Esophagus muscularis mucosa (tissue), 3 donors: ENCODE results near the gene POLR2J3.
"Not testable (repeated sequence)": the region's sequence is repeated elsewhere in the genome, so short reads cannot be mapped to it uniquely, and the experiment has no call there.

ENCODE experiments used
- CTCF ChIP-seq, 3 experiments: fragments of 200-600 bp in 2 of 3; fragments of 450-650 bp in 1 of 3; sonication (generic) in 2 of 3; IDR thresholded peaks; one replicate each; pipeline ENCODE4 v1.5.1; 2017 to 2019; ENCODE audit warnings: antibody characterized with exemption in 3 of 3, mild to moderate bottlenecking in 2 of 3, moderate library complexity in 1 of 3
- POLR2A ChIP-seq: fragments of 450-650 bp; IDR thresholded peaks from one replicate; pipeline ENCODE4 v1.6.1; 2017; ENCODE audit warnings: antibody characterized with exemption, moderate library complexity, mild to moderate bottlenecking, low read depth

DNA sequence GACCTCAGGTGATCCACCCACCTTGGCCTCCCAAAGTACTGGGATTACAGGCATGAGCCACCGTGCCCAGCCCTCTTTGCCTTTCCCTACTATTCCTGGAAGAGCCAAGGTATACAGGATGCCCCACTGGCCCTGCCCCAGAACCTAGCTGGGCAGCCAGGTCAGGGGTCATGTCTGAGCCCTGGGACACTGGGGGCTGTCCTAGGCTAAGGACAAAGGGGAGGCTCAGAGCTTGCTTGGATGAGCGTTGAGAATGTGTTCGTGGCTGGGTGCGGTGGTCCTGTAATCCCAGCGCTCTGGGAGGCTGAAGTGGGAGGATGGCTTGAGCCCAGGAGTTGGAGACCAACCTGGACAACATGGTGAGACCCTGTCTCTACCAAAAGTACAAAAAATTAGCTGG, 6.1 kb upstream of the POLR2J3 start:
- TF ChIP-seq CTCF (IDR thresholded peaks at IDR 0.05); POLR2A: not testable (repeated sequence)
